ENCODE measurements around the gene ANKH. TPM values are rescaled to one million over a fixed set of nuclear protein-coding genes. Genes with fewer than 3 reads are reported as not detected.
"Not testable (repeated sequence)": the region's sequence is repeated elsewhere in the genome, so short reads cannot be mapped to it uniquely, and the experiment has no call there.

ANKH gene
- polyA plus RNA-seq, 3 donors, result 12.9 to 18.7 (median 14.0) TPM

DNA sequence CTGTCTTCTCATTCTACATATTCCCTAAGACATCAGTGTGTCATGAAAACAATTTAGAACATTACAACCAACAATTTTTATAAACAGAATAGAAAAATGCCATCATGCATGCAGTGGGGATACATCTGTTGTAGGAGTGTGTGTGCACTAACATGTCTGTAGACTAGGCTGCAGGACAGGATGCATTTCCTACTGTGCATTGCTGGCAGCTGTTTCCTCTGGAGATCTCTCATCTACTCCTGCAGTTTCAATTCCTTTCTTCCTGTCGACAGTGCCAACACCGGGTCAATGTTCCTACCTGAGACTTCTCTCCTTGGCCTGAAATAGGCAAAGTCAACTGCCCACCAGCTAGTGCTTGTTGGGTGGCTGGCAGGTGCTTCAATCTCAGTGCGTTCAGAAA lies 69.8 kb downstream of the ANKH start:
- no peak for DNase-seq (ENCODE audit: low read depth in 3 of 3, low spot score in 2 of 3)

DNA sequence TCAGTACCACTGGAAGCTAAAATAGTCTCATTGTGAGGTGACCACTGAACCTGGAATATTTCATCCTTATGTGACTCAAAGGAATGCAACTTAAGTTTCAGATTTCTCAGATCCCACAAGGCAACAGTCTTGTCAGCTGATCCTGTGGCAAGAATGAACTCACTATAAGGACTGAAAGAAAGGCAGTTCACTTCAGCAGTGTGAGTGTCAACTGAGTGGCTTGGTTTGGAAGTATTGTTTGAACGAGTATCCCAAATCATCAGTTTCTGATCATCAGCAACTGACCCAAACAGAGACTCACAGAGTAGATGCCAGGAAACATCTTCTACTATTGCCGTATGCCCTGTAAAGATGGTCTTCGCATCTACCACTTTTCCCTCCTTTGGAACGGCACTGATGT lies 74.2 kb downstream of the ANKH start:
- DNase-seq (ENCODE audit: low read depth in 3 of 3, low spot score in 2 of 3), result not testable (repeated sequence)

DNA sequence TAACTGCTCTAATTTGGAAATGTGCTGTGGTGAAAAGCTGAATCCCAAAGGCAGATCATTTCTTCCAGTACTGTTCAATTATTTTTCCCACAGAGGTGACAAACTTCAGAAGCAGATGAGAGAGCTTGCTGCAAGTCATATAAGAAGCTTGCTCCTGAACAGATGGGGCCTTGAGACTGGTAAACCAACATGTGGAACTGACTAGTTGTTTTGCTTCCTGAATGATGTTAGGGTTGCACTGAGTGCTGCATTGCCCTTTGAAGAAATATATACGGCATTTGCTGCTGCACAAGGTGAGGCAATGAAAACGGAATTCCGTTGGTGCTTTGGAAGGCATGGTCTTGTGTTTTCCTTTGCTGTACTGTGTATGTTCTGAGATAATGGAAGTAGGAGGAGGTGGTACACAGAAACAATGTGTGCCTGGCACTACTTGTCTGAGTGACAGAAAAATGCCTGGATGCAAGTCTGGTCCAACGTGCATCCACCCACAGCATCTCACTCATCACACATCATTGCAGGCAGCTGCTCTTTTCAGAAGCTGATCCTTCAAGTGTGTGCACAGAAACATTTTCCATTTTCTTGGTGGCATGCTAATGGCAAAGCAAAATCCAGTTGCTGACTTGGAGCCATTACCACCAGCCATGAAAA lies 76.9 kb downstream of the ANKH start:
- DNase-seq (ENCODE audit: low read depth in 3 of 3, low spot score in 2 of 3), result no peak

DNA sequence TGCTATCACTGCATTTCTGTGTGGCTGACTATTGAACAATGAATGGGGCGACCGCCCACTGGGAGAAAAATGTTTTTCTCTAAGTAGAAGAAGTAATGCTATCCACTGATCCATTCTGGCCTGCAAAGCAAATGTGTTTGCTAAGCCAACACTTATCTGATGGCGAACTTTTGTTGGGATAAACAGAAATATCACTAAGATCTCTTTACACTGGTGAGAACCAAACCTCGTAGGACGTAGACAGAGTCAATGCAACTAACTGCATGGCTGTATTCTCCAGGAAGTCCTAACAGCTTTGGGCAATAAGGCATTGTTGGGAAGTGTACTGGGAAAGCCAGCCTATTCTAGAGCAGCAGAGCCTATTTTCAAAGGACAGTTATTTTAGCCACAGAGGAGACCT lies 77.7 kb downstream of the ANKH start:
- DNase-seq (ENCODE audit: low read depth in 3 of 3, low spot score in 2 of 3), result no peak

DNA sequence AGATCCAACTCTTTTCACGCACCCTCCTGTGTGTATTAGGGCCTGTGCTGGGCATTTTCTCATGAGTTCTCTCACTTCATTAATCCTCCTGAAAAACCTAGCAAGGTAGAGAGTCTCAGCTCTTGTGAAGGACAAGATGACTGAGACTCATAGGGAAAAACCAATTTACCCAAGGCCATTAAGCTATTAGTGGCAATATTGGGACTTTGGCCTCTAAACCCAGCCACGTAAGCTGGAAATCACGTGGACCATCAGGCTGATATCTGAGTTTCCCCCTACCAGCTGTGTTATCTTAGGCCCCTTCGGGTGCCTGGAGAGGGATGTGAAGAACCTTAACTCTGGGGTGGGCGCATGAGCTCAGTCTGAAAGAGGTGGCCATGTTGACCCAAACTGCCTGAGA lies 80.7 kb downstream of the ANKH start:
- DNase-seq (ENCODE audit: low read depth in 3 of 3, low spot score in 2 of 3), result no peak

DNA sequence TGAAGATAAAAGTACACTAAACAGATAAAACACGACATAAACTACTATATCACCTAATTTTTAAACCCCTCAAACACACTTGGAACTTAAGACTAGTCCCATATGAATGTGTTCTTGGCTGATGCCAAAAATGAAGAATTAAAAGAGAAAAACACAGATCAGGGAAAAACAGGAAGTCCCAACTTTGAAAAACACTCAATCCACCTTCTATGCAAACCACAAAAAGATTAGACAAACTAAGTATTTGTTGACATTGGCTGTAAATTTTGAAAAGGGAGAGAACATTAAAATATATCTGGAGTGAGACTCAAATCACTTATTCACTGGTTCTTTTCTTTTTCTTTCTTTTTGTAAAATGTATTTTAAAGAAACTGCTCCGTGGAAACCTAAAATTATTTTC lies 81.4 kb downstream of the ANKH start:
- DNase-seq (ENCODE audit: low read depth in 3 of 3, low spot score in 2 of 3), result no peak

DNA sequence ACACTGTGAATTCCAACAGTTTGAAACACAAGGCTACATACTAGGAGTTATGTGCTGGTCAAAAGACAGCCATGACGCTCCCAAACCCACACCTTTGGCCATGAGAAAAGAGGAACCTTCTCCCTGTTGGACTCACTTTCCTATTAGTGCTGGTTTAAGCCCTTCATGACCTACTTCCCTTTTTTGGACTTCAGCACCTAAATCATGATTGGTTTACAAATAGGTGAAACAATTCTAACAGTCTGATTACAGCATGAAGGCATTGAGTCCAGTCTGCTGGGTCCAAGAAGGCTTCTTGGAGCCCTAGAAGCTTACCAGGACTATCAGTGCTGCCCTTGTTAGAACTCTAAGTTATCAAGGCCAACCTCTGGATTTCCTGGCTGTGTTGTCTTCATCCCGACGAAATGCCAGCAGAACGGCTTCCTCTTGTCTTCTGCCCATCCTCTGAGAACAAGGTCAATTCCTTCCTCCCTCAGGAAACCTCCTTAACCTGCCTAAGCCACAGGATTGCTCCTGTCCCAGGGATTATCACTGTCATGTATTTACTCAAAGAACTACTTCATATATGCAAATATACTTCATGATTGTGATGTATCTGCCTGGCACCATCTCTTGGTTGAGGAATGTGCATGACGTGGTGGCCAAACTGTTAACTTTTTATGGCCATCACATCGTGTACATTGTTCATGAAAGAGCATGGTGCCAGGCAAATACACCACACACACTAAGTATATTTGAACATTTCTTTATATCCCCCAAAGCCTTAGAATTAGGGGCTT lies 83.6 kb downstream of the ANKH start:
- no peak for DNase-seq (ENCODE audit: low read depth in 3 of 3, low spot score in 2 of 3)

DNA sequence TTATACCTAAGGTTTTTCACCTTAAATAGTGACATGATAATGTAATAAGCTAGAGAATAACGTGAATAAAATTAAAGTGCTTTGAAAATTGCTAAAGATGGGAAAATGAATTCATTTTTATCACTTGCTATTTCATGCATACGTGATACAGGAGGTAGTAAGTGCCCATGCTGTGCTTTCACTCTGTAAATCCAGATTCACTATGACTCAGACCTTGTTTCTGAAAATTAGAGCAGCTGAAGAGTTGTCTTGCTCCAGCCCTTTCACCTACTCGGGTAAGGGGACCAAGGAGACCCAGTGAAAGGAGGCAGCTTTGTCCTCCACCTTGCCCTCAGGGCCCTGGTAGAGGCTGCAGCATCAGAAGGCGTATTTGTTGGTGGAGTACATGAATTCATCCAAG lies 87.9 kb downstream of the ANKH start:
- DNase-seq (ENCODE audit: low read depth in 3 of 3, low spot score in 2 of 3), result no peak

DNA sequence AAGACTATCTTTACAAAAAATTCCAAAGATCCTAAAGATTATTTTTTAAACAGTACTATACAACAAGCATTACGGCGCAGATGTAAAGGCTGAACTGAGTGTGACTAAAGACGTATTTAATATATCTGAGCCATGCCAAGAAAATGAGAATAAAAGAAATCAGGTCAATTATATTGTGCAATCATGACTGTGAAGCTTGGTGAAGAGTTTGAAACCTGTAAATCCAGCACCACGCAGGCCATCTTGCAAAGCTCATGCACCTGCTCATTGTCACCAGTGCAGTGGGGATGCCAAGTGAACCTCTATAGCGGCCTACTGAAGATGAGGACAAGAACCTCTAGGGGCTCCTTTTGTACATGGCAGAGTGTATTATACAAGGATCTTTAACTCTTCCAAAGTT lies 89.0 kb downstream of the ANKH start:
- DNase-seq (ENCODE audit: low read depth in 3 of 3, low spot score in 2 of 3), result no peak

DNA sequence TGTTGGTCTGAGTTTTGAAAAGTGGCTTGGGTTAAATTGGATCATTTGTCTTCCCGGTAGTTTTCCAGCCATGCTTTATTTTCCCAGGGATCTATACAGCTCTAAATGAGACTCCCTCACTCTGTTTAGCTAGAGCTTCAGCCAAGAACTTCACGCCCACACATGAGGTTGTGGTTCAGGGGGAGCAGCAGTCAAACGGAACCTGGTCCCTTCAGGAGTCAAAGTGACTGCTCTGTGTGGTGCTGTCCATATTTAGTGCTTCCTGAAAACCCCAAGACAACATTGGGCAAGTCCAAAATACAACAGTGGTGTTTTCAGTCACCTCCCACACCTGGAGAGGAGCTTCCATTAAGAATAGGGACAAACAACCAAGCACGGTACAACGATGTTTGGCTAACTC lies 90.5 kb downstream of the ANKH start:
- no peak for DNase-seq (ENCODE audit: low read depth in 3 of 3, low spot score in 2 of 3)

DNA sequence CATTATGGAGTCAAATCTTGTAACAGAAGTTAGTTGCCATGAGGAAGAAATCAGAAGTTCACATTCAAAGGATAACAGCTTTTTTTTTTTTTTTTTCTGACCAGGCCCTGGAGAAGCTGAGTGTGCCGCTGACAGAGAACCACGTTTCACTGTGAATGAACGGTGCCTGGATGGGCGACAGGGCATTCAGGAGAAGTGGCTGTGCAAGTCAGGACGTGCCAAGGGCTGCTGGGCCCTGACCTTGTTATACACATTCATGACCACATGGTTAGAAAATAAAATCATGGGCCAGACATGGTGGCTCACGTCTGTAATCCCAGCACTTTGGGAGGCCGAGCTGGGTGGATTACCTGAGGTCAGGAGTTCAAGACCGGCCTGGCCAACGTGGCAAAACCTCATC lies 91.6 kb downstream of the ANKH start:
- DNase-seq (ENCODE audit: low read depth in 3 of 3, low spot score in 2 of 3), result no peak

DNA sequence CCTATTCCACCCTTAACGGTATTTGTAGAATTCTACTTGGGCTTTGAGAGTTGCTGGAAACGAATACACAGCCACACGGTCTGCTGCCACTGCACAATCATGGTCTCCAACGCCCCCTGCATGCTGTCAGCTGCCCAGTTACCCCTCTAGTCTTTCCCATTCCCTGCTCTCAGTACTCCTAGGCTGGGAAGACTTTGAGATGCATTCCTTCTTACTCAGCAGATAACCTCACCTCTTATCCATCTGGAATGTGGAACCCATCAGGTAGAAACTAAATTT lies 92.8 kb downstream of the ANKH start:
- no peak for DNase-seq (ENCODE audit: low read depth in 3 of 3, low spot score in 2 of 3)

DNA sequence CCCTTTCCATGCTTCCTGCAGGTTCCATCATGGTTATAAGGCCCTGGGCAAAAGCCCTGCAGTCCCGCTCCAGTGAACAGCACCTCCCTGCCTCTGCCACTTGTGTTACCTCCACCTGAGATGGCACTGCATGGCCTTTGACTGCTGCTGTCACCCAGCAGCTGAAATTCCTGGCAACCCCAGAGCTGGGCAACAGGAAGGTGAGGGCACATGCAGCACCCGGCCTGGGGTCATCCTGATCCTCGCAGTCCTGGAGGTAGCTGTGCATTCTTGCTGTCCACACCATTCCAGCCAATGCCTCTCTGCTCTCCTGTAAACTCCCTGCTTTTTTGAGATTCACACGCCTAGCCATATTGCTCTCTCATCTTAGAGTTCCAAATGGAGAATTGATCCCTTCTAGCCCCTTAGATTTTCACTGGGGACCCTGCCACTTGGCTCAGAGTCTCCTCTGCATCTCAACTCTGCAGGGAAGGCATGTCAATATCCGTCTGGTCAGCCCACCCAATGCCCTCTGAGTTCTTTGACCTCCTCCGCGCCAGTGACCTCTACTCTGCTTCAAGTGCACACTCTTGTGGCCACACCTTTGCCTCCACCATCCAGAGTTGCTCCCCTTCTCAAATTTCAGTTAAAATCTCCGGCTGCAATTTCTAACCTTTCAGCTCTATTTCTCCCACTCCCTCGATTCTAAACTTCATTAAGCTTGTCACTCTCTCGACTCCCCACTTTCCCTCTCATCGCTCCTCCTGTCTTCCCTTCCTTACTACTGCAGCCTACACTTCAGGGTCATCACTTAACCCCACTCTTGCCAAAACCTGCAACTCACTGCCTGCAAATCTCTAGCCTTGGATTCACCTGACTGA lies 93.4 kb downstream of the ANKH start:
- no peak for DNase-seq (ENCODE audit: low read depth in 3 of 3, low spot score in 2 of 3)

DNA sequence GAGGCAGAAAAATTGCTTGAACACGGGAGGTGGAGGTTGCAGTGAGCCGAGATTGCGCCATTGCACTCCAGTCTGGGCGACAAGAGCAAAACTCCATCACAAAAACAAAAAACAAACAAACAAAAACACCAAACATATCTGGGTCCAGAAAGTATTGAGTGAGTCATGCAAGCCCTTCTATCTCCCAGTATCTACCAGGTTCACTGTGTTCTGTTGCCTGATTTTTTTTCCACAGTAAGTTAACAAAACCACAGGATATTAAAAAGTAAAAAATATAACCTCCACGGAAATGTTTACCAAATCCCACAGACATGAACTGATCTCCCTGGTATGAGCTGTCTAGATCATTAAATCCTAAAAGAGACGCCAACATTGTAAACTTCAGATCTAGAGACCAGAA lies 94.4 kb downstream of the ANKH start:
- no peak for DNase-seq (ENCODE audit: low read depth in 3 of 3, low spot score in 2 of 3)

DNA sequence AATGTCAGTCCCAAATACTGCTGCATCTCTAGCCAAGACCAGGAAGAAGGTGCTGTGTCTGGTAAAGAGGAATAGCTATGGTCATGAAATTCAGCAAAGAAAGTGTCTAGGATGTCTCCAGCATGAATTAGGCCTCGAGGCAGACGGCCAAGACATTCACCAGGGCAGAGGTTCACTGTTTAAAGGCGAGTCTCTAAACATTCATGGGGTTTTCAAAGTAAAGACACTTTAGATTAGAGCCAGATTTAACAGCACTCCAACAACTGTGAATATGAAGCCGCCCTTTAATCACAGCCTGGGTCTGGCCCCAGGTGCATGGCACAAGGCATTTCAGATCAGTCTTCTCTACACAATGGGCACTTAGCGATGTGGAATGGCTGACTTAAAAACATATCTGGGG lies 95.0 kb downstream of the ANKH start:
- DNase-seq (ENCODE audit: low read depth in 3 of 3, low spot score in 2 of 3), result no peak

DNA sequence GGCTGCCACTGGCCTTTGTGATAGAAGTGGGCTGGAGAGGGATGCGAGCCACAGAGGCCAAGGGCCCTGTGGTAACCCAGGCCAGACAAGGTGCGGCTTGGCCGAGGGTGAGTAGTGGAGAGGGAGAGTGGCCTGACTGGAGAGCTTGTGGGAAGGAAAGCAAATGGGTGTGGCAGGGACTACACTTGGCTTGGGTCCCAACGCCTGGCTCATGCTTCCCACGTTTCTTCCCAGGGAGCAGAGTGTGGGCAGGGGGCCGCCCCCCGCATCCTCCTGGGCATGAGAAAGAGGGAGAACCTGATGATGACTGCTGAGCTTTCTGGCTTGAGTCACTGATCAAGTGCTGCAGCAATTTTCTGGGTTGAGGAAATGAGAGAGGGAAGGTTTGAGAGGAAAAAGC lies 95.7 kb downstream of the ANKH start:
- DNase-seq (ENCODE audit: low read depth in 3 of 3, low spot score in 2 of 3), result no peak

DNA sequence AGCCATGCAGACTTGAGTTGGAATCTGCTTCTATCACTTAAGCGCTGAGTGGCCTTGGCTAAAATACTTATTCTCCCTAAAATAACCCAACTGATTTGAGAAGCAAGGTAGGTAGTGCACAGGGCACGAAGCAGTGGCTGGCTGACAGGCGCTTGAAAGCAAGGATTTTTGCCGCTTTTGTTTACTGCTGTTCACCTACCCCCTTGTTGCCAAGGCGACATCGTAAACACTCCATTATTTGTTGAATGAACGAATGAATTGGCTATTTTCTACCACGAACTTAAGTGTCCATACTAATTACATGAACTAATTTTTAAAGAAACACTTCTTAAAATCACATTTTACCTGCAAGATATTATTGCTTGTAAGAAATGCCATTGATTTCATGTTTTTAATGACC lies 98.0 kb downstream of the ANKH start:
- no peak for DNase-seq (ENCODE audit: low read depth in 3 of 3, low spot score in 2 of 3)

DNA sequence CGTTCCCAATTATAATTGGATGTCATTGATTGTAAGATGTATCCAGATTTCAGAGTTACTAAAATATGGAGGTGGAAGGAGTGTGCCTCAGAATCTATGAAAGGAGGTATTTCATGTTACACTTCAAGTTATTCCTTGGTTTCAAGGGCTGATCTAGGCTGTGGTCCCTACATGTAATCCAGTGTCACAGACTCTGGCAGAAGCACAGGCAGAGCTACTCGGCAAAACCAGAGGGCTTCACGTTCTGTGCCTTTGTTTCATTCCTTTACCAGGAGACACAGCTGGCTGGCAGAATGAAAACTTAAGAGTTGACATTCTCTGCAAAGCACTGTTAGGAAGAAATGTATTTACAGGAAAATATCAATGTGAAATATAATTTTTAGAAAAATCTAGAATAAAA lies 99.6 kb downstream of the ANKH start:
- DNase-seq (ENCODE audit: low read depth in 3 of 3, low spot score in 2 of 3), result no peak

DNA sequence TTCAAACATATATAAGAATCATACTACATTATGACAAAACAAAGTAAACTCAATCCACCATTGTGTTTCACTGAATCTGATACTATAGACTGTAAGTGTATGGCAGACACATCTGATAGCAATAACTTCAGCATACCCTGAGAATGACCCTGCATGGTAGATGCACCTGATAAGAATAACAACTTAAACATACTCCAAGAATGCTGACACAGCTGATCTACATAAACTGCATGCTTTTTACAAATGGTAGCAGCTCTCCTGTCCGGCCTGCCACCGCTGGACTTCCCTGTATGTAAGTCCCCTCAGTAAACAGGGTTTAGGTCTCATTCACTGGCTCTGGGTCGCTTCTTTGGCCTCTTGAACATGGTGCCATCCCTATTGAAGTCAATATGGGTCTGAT lies 100.4 kb downstream of the ANKH start:
- DNase-seq (ENCODE audit: low read depth in 3 of 3, low spot score in 2 of 3), result no peak

DNA sequence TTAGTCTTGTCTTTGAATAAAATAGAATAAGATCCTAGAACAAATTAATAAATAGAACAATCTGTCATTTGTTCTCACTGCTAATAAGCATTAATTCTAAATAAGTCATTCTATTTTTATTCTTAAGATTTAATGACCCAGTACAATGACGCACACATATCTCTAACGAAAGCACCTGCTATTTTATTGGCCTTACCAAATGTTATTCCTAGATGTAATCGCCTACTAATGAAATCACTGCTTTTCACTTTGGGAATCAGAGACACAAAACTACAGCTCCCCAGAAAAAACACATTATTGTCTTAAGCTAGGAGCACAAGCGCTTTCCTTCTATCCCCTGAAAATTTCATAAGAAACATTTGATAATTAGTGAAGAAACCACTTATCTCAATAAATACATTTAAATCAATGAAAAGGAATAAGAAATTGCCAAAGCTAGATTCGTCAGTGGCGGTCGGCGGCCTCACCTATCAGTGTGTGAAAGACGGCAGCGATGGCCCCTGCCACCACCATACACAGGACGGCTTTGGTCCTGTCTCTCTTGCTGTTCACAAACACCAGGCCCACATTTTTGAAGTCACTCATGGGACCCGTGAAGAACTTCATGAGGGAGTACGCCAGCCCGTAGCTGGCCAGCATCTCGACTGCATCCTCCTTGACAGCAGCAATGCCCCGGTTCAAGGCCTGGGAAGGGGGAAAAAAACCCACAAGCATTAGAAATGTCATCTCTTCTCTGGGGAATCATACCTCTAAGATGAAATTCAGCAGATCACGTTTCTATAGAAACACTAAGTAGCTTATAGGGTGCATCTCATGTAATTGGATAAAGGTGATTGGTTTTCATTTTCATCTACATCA lies 102.8 kb downstream of the ANKH start:
- no peak for DNase-seq (ENCODE audit: low read depth in 3 of 3, low spot score in 2 of 3)

All from right renal cortex interstitium (tissue), 3 donors.